UCSD-AML1 (cell line): ENCODE measurements around the gene ZNF808.
"Not testable (repeated sequence)": the region's sequence is repeated elsewhere in the genome, so short reads cannot be mapped to it uniquely, and the experiment has no call there.

Experiments
- DNase-seq: peaks from one replicate; lab custom pipeline; 2025; ENCODE audit not compliant: unreplicated experiment; lab: John Stamatoyannopoulos, UW

ZNF808 gene

DNA sequence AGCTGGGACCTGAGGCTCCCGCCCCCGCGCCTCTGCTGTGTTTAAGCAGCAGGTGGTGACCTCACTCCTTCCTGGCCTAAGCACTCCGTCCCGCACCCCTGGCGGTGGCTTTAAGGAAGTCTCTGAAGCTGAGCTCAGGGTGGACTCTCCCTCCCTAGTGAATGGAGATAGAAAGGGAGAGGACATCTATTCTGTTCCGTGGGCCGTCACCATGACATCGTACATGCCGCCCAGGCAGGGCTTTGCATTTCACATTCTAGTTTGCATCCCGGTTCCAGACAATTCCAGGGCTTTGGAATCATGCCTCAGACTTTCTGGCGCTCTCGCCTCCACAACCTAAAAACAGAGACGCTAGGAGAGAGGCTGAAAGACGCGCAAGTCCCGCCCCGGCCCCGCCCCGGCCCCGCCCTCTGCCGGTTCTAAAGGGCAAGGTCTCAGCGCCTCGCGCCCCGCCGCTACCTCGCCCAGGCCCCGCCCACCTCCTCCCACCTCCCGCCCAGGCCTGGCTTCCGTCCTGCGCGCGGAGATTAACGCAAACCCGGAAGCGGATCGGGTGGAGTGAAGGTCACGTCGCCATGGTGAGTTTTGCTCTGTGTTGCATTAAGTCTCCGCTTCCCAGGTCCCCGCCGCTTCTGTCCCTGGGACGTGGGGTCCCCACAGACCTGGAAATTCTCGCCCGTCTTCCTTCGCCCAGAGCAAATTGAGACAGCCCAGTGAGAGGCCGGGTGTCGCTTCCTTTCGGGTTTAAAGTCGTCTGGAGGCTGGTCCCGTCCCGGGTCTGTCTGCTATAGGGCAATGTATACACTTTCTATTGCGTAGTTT, at the start of gene ZNF808:
ZNF808 (plus strand) TSS at position 535 of the 822 bp plus-strand sequence. CDS start 15,617 bp downstream, outside the sequence.
- peak; percentile 94 for DNase-seq

- not testable (repeated sequence) for DNase-seq
Observed at GRCh38 chr19:52484111-52484743, 43.2 kb upstream of the ZNF808 start.

- DNase-seq: not testable (repeated sequence)
Observed at GRCh38 chr19:52485064-52485463, 42.4 kb upstream of the ZNF808 start.

DNA sequence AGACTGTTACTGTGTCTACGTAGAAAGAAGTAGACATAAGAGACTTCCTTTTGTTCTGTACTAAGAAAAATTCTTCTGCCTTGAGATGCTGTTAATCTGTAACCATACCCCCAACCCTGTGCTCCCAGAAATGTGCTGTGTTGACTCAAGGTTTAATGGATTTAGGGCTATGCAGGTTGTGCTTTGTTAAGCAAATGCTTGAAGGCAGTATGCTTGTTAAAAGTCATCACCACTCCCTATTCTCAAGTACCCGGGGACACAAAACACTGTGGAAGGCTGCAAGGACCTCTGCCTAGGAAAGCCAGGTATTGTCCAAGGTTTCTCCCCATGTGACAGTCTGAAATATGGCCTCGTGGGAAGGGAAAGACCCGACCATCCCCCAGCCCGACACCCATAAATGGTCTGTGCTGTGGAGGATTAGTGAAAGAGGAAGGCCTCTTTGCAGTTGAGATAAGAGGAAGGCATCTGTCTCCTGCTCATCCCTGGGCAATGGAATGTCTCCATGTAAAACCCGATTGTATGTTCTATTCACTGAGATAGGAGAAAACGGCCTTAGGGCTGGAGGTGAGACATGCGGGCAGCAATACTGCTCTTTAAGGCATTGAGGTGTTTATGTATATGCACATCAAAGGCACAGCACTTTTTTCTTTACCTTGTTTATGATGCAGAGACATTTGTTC, 41.8 kb upstream of the ZNF808 start:
- not testable (repeated sequence) for DNase-seq

- no peak for DNase-seq
Observed at GRCh38 chr19:52492201-52492993, 35.1 kb upstream of the ZNF808 start.

DNA sequence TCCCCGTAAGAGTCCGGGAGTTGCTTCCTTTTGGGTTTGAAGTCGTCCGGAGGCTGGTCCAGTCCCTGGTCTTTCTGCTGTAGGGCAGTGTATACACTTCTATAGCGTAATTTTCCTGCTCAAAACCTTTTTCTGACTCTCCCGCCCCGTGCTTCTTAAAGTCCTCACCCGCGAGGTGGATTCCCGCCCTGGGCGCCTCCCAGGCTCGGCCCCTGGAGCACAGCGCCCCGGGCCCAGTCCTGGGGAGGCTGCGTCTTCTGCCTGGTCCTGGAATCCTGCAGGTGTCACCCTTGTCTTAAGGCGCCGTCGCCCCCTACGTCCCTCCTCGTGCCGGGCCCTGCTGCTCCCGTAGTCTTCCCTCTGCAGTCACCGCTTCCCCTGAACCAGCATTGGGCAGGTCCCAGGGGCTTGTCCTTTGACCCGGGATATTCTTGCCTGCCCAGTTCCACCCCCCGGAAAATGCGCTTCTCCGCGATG, 34.4 kb upstream of the ZNF808 start:
- DNase-seq: no peak

- no peak for DNase-seq
Observed at GRCh38 chr19:52494518-52494917, 33.0 kb upstream of the ZNF808 start.

DNA sequence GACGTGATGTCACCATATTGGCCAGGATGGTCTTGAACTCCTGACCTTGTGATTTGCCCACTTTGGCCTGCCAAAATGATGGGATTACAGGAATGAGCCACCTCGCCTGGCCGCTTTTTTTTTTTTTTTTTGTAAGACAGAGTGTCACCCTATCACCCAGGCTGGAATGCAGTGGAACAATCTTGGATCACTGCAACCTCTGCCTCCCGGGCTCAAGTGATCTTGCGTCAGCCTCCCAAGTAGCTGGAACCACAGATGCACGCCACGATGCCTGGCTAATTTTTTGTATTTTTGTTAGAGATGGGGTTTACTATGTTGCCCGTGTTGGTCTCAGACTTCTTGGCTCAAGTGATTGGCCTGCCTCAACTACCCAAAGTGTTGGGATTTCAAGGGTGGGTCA, 28.9 kb upstream of the ZNF808 start:
- no peak for DNase-seq

GRCh38 chr19:52500474-52500873, 27.0 kb upstream of the ZNF808 start:
- DNase-seq: not testable (repeated sequence)

DNA sequence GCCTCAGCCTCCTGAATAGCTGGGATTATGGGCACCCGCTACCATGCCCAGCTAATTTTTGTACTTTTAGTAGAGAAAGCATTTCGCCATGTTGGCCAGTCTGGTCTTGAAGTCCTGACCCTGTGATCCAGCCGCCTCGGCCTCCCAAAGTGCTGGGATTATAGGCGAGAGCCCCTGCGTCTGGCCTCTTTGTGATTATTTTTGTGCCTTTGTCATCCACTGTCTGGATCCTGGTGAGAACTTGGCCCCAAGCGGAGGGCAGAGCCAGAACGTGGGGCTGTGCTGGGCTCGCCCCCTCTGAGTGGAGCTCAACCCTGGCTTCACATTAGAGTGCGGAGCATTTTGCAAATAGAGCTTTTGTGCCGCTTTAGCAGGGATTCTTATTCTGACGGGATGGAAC, 26.5 kb upstream of the ZNF808 start:
- DNase-seq: not testable (repeated sequence)

- no peak for DNase-seq
Observed at GRCh38 chr19:52507266-52507665, 20.2 kb upstream of the ZNF808 start.

GRCh38 chr19:52516191-52516590, 11.3 kb upstream of the ZNF808 start:
- DNase-seq: no peak

GRCh38 chr19:52518646-52519045, 8.8 kb upstream of the ZNF808 start:
- DNase-seq: no peak

DNA sequence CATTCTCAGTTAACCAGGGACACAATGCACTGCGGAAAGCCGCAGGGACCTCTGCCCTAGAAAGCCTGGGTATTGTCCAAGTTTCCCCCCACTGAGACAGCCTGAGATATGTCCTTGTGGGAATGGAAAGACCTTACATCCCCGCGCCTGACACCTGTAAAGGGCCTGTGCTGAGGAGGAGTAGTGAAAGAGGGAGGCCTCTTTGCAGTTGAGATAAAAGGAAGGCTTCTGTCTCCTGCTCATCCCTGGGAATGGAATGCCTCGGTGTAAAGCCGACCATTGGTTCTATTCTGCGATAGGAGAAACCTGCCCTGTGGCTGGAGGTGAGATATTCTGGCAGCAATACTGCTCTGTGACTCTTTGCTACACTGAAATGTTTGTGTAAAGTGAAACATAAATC, 8.3 kb upstream of the ZNF808 start:
- DNase-seq: not testable (repeated sequence)

DNA sequence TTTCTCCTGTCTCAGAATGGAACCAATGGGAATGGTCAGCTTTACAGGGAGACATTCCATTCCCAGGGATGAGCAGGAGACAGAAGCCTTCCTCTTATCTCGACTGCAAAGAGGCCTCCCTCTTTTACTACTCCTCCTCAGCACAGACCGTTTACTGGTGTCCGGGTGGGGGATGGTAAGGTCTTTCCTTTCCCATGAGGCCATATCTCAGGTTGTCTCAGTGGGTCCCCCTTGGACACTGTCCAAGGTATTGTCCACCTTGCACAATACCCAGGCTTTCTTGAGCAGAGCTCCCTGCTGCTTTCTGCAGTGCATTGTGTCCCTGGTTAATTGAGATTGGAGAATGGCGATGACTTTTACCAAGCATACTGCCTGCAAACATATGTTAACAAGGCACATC, 7.5 kb upstream of the ZNF808 start:
- no peak for DNase-seq

- no peak for DNase-seq
Observed at GRCh38 chr19:52522551-52522950, 4.9 kb upstream of the ZNF808 start.

DNA sequence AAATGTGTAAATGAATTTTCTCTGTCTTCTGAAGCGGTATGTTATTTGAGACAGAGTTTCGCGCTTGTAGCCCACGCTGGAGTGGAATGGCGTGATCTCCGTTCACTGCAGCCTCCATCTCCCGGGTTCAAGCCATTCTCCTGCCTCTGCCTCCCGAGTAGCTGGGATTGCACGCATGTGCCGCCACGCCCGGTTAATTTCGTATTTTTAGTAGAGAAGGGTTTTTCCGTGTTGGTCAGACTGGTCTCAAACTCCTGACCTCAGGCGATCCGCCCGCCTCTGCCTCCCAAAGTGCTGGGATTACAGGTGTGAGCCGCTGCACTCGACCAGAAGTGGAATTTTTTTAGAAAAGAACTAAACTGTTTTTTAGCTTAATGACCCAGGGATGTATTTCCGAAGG, 3.4 kb upstream of the ZNF808 start:
- DNase-seq: no peak

DNA sequence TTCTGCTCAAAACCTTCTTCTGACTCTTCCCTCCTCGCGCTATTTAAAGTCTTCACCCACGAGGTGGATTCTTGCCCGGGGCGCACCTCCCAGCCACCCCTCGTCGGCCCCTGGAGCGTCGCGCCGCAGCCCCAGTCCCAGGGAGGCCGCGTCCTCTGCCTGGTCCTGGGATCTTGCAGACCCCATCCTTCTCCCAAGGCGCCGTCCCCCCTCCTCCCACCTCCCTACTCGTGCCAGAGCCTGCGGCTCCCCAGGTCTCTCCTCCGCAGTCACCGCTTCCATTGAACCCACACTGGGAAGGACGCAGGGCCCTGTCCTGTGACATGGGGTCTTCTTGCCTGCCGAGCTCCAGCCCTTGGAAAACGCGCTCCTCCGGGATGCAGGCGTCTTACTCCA, 486 bp downstream of the ZNF808 start:
- DNase-seq: no peak

- DNase-seq: no peak
Observed at GRCh38 chr19:52532480-52532879, 5.0 kb downstream of the ZNF808 start.

- DNase-seq: no peak
Observed at GRCh38 chr19:52533901-52534300, 6.4 kb downstream of the ZNF808 start.

DNA sequence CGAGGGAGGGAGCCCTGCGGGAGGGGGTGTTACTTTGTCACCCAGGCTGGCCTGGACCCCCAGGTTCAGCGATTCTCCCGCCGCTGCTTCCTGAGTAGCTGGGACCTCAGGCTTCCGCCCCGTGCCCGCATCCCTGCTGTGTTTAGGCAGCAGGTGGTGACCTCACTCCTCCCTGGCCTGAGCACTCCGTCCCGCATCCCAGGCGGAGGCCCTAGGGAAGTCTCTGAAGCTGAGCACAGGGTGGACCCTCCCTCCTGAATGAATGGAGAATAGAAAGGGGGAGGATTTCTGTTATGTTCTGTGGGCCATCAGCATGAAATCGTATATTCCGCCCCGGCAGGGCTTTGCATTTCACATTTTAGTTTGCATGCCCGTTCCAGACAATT, 7.9 kb downstream of the ZNF808 start:
- not testable (repeated sequence) for DNase-seq
